Gastrocnemius medialis (tissue), 4 donors: ENCODE measurements around the gene RNU2-63P.

Experiments used
- CTCF ChIP-seq, 5 experiments: fragments of 450-650 bp in 3 of 5; fragments of 200-600 bp in 2 of 5; sonication (generic) in 2 of 5; IDR thresholded peaks in 4 of 5; conservative IDR thresholded peaks in 1 of 5; 1 replicate in 4 of 5; 2 replicates in 1 of 5; pipeline ENCODE4 v1.5.1; 2016 to 2019; ENCODE audit warnings: antibody characterized with exemption in 5 of 5, mild to moderate bottlenecking in 3 of 5, moderate library complexity in 3 of 5
- POLR2A ChIP-seq, 2 donors: fragments of 450-650 bp; IDR thresholded peaks; one replicate each; pipeline ENCODE4 v1.6.1; 2017; ENCODE audit warnings: antibody characterized with exemption in 2 of 2, mild to moderate bottlenecking in 2 of 2, moderate library complexity in 2 of 2

DNA sequence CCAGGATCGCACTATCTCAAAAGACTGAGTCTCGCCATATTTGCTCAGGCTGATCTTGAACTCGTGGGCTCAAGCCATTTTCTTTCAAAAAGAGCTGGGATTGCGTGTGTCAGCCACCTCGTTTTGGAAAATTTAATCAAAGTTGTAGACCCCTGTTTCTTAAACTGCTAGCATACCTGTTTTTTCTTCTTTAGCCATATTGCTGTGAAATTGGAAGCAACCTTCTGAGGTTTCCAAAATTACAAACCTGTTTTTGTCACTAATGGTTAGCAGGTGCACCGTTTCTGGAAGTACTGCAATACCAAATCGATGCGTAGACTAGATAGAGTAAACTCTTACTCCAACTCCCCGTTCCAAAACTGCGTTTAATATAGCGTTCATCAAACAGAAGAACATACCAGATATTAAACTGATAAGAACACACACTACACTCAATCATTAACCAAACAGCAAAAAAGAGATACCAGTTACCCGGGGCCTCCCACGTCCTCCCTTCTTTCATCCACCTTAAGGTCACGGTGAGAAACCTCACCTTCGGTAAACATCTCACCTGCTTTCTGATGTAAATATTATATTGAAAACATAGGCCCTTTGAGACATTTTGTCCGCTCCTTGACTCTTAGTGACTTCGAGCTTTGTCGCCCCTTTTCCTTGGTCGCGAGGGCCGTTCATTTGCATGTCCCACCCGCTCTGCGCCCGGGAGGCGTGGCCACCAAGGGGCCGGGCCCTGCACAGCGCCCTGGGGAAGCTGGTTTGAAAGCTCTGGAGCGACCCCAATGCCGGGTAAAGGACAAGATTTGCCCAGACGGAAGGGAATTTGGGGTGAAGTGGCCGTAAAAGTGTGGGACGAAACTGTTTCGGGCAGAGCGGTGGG is at the start of gene RNU2-63P:
- no peak for TF ChIP-seq CTCF (IDR thresholded peaks at IDR 0.05 in 4 of 5, conservative IDR thresholded peaks at IDR 0.05 in 1 of 5)
- peak; percentile 56 to 83 for TF ChIP-seq POLR2A (IDR thresholded peaks at IDR 0.05)
